GM20431 (cell line): Measurements from ENCODE around the gene MYO9A.

ENCODE experiments used
- in situ Hi-C: fragments of 300-500 bp; cut with MseI, MboI; formaldehyde crosslinking; loops from one replicate; pipeline ENCODE4 v1.15.0; 2020; ENCODE audit warnings: low sequenced_read_pairs; ENCODE audit not compliant: unreplicated experiment

MYO9A gene

GRCh38 chr15:71776304-71776703 is 341.6 kb downstream of the MYO9A start:
- in situ Hi-C loops, result no loop called here

- in situ Hi-C loops, result no loop called here
Observed at GRCh38 chr15:71775856-71776255, 342.1 kb downstream of the MYO9A start.

GRCh38 chr15:71773206-71773859 is 344.6 kb downstream of the MYO9A start:
- in situ Hi-C loops, result no loop called here
